ENCODE results near the gene PERM1.
"Not testable (repeated sequence)": the region's sequence is repeated elsewhere in the genome, so short reads cannot be mapped to it uniquely, and the experiment has no call there.

Gene PERM1

DNA sequence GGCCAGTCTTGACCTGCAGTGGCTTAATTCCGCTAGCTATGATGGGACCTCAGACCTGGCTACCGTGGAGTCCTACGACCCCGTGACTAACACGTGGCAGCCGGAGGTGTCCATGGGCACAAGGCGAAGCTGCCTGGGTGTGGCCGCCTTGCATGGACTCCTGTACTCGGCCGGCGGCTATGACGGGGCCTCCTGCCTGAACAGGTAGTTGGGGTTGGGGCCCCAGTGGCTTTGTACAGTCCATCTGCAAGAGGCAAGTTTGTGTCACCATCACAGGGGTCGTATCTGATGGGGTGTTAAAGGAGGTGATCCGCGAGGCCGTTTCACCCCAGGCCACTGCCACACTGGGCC is 18.6 kb downstream of the PERM1 start:
- DNase-seq = no peak

DNA sequence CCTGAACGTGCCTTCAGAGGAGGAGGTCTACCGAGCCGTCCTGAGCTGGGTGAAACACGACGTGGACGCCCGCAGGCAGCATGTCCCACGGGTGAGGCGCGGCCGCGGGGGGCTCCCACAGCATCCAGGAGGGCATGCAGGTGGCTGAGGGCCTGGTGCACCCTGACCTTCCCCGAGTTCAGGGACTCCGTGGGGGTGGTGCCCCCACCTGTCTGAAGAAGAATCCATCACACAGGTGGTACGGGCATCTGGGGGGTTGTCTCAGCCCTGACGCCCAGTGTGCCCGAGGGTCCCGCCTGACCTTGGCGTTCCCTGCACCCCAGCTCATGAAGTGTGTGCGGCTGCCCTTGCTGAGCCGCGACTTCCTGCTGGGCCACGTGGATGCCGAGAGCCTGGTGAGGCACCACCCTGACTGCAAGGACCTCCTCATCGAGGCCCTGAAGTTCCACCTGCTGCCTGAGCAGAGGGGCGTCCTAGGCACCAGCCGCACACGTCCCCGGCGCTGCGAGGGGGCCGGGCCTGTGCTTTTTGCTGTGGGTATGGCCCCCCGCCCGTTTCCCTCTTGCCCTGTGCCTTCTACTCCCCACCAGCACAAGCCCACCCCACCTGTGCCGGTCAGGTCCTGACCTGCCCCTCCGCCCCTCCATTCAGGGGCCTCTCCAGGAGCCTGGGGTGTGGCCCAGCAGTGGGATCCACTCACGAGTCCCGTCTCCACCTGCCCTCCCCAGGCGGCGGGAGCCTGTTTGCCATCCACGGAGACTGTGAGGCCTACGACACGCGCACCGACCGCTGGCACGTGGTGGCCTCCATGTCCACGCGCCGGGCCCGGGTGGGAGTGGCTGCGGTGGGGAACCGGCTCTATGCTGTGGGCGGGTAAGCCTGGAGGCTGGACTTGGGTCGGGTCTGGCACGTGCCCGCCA is 19.3 kb downstream of the PERM1 start:
- no peak for DNase-seq

DNA sequence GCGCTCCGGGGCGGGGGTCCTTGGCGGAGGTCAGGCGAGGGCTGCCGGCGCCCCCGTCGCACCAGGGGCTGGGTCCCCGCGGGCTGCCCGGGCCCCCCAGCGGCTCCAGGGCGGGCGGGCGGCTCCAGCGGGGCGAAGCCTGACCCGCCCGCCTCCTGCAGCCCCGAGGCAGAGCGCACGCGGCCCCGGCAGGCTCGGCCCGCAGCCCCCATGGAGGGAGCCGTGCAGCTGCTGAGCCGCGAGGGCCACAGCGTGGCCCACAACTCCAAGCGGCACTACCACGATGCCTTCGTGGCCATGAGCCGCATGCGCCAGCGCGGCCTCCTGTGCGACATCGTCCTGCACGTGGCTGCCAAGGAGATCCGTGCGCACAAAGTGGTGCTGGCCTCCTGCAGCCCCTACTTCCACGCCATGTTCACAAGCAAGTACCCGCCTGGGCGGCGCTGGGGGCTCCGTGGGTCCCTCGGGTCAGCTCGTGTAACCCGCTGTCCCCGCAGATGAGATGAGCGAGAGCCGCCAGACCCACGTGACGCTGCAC is 20.7 kb downstream of the PERM1 start:
- no peak for DNase-seq

DNA sequence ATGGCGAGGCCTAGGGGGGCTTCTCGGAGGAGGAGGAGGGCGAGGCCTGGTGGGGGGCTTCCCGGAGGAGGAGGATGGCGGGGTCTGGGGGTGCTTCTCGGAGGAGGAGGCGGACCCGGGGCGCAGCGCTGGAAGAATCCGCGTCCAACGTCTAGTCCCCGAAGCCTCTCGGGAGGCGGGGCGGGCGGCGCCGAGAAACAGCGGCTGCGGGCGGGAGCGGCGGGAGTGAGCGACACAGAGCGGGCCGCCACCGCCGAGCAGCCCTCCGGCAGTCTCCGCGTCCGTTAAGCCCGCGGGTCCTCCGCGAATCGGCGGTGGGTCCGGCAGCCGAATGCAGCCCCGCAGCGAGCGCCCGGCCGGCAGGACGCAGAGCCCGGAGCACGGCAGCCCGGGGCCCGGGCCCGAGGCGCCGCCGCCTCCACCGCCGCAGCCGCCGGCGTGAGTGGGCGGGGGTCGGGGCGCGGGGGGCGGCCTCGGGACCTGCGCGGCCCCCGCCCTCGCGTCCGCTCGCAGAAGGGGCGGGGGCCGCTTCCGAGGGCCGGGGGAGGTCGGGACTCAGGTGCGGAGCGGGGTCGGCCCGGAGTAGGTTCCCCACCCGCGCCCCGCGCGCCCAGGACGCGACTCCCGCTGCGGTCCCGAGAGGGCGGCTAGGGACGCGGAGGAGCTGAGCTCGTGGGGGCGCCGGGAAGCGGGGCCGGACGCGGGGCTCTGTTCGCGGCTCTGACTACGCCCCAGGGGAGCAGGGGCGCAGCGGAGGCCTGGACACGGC is 21.3 kb downstream of the PERM1 start, which contains the start of gene KLHL17:
Gene KLHL17 (plus strand): TSS at position 222 of the 769 bp plus-strand sequence. CDS start 110 bp downstream, at position 332.
- DNase-seq = peak; percentile 26

DNA sequence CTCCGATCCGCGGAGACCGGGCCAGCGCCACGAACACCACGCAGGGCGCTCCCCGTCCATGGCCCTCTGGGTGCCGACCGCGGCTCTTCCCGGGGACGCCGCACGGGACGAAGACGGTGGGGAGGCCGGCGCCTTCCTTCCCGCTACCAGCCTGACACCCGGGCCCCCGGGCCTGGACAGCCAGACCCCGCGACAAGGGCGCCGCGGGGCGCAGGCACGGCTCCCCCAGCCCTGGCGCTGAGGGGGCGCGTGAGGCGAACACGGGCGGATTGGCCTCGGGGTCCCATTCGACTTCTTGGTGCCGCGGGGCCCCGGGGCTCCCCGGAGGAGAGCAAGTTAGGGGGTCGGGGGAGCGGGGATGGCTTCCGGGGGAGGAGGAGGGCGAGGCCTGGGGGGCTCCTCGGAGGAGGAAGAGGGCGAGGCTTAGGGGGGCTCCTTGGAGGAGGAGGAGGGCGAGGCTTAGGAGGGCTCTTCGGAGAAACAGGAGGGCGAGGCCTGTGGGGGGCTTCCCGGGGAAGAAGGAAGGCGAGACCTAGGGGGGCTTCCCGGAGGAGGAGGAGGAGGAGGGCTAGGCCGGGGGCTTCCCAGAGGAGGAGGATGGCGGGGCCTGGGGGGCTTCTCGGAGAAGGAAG is 22.0 kb downstream of the PERM1 start:
- no peak for DNase-seq

DNA sequence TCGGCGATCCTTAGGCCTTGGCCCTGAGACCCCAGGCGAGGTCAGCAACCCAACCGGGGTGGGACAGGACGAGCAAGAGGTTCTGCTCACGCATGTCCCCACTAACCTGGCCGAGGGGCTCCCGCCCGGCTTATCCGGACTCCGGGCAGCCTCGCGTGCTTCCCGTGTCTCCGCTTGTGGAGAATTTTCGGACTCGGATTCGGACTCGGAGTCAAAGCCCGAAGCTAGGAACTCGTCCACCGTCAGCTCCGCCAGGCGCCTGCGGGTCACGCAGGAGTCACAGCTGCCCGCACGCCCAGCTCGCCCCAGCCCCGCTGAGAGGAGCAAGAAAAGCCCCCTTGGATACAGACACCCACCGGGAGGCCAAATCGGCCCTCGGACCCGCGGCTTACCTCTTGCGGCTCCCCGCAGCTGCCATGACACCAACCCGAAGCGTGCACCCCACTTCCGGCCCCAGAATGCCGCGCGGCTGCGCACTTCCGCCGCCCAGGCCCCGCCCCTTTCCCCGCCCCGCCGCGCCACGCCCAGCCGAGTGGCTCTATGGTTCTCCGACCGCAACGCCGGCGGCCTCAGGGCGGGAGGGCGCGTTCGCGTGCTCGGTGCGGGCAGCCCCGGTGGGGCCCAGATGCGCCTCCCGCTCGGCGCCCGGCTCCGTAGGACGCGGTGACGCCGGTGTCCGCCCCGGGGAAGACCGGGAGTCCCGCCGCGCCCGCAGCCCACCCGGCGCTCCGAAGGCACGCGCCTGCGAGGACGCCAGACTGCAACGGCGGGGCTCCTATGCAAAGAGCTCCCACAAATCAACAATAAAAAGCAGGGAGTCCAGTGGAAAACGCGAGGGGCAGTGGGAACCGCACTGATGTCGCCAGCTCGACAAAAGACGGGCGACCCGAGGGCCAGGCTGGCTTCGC is 22.8 kb downstream of the PERM1 start, which contains the start of gene NOC2L:
Gene NOC2L (minus strand): TSS at position 434 of the 908 bp plus-strand sequence. CDS start 16 bp downstream, at position 418.
- peak; percentile 75 for DNase-seq

DNA sequence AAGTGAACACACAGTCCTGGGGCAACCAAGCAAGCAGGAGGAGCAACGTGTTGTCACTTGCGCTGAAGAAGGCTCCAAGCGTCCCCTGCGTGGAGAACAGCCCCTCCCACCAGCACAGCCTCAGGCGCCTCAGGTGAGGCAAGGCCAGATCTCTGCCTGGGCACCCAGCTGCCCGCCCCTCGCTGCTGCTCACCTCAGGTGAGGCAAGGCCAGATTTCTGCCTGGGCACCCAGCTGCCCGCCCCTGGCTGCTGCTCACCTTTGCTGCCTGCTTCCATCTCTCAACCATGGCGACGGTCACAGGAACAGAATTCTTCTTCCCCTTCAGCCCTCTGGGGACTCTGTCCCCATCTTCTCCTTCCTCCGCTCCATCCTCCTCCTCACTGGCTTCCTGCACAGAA is 25.3 kb downstream of the PERM1 start:
- DNase-seq = no peak

DNA sequence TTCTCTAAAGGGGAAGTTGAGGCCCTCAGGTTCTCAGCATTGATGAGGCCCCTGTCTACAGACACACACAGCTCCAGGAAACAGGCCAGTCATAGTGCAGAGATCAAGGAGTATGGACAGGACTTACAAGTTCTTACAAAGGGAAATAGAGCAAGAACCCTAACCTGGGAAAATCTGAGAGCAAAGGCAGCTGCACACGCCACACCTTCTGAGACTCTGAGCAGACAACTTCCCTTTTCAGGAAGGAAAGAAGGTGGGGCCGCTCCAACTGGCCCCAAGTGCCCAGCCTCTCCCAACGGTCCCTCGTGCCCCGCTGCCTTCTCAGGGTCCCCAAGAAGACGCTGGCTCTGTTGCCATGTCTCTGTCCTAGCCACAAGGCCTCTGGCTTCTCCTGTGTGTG is 26.4 kb downstream of the PERM1 start:
- DNase-seq = no peak

DNA sequence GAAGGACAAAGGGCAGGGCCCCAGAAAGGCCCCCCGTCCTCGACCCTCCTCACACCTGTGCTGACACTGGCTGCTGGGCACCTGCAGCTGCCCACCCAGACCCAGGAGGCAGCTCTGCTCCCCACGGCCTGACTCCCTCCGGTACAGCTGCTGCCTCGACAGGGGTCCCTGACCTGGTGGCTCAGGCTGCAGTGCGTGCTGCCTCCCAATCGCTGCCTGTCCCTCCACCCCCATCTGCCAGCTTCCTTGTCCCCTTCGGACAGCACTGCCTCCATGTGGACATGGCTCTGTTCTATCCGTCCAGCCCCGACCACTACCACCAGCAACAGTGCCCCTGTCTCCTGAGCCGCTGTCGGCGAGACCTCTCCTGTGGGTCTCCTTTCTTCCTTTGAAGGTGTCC is 27.0 kb downstream of the PERM1 start:
- DNase-seq = no peak

DNA sequence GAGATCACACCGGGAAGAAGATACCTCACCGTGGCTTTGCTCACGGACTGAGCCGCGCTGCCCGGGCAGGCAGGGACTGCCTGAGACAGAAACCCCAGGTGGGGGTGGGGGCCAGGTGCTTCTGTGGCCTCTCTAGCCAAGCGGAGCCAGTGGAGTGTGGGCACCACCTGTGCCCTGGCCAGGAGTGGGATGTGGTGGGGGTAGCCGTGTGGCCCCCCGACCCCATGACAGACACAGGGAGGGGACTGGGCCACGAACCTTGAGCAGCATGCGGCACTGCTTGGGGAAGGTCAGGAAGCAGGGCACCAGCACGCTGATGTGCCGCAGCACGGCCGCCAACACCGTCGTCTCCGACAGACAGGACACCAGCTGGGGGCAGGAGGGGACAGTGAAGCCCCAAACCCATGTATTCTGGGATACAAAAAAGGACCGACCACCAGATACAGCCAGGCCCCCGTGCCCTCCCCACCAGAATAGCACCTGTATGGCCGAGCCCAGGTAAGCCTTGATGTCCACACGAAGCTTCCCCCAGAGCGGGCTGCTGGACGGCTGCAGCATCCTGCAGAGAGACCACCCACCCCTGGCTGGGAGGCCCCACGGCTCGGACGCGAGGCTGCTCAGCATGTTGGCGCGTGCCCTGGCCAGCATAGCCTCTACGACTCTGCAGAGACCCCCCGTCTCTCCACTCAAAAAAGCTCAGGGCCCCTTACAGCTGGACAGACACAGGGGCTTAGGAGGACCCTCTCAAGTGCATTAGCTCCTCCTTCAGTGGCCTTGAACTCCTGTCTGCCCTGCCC is 28.2 kb downstream of the PERM1 start:
- no peak for DNase-seq

DNA sequence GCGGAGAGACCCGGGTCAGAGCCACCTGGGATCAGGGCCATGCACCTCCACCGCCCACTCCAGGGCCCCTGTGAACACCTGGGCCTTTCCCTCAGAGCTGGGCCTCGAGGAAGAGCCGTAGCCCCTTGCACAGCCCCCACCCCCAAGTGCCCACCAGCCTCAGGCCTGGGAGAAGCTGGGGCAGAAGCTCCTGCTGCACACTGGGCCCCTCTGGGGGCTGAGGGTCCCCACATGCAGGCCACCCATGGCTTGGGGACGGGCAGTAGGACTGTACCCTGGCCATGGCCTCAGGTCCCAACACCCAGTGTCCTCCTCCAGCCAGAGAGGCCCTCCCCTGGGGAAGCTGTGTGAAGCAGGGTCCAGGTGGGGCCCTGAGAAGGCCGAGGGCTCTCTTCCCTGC is 29.3 kb downstream of the PERM1 start:
- no peak for DNase-seq

DNA sequence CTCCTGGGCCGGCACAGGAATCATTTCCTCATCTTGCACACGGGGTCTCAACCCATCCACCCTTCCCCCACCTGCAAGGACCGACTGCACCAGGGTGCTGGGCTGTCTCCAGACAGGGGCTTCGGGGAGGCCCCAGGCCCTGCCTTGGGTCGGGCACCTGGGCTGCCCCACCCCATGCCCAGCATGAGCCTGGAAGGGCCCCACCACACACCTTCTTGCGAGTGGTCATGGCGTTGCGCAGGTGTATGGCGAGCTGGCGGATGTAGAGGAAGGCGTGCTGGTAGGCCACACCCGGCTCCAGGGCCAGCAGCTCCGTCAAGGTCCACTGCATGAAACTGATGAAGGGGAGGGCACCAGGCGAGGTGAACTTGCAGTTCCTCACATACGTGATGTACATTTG is 29.7 kb downstream of the PERM1 start:
- no peak for DNase-seq

DNA sequence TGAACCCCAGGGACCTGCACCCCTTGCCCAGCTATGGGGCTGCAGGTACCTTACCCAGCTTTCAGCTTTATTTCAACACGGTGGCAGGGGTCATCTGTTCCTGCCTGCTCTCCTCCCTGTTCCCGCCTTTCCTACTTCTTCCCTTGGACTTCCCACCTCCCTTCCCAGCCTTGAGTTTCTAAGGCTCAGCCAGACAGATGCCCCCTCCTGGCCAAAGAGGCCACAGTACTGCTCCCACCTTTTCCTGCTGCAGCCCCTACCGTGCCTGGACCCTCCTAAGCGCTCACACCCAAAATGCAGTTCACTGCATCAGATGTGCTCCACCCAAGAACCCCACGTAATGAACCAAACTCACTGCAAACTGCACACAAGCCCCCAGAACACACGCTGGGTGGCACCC is 30.5 kb downstream of the PERM1 start:
- peak; percentile 12 for DNase-seq

DNA sequence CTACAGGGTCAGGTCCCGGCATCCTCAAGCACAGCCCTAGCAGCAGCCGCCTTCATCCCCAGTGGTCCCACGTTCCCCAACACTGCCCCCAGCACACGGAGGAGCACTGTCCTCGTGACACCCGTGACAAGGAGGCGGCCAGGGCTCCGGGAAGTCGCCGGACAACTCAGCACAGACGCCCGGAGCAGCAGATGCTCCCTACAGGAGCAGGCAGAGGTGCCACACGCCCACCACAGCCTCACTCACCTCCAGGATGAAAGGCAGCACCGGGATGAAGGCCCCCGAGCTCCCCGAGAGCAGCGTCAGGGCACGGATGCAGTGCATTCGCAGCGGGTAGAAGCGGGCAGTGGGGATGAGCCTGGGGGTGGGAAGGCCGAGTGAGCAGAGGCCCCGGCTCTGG is 31.0 kb downstream of the PERM1 start:
- DNase-seq = no peak

DNA sequence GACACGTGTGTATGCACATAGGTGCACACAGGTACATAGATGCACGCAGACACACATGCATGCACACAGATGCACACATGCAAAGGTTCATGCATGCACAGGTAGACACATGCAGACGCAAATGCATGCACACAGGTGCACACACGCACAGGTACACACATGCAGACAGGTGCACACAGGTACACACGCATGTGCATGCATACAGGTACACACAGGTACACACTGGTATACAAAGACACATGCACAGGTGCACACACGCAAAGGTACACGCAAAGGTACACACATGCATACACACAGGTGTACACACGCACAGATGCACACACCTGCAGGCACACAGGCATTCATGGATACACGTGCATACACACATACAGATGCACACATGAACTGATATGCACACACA is 31.6 kb downstream of the PERM1 start:
- DNase-seq = no peak

DNA sequence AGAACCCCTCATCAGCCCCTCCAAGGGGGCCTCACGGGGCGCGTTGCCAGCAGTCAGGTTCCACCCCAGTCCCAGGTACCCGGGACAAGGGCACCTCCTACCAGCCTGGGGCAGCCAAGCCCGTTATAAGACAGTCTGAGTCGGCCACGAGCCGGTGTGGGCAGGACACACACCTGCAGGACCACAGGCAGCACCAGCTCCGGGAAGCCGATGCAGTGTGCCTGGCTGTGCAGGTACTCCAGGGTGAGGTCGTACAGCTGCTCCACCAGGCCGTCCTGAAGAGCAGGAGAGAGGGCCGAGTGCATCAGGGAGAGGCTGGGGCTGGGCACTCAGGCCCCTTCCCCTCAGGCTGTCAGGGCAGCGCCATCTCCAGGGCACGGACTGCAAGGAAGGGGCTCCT is 33.9 kb downstream of the PERM1 start:
- DNase-seq = no peak

DNA sequence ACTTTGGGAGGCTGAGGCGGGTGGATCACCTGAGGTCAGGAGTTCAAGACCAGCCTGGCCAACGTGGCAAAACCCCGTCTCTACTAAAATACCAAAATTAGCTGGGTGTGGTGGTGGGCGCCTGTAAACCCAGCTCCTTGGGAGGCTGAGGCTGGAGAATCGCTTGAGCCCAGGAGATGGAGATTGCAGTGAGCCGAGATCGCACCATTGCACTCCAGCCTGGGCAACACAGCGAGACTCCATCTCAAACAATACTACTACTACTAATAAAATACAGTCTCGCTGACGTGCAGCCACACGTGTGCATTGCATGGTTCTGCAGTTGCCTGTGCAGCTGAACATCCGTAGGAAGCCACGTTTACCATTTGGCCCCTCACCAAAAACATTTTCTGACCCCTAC is 35.1 kb downstream of the PERM1 start:
- not testable (repeated sequence) for DNase-seq

DNA sequence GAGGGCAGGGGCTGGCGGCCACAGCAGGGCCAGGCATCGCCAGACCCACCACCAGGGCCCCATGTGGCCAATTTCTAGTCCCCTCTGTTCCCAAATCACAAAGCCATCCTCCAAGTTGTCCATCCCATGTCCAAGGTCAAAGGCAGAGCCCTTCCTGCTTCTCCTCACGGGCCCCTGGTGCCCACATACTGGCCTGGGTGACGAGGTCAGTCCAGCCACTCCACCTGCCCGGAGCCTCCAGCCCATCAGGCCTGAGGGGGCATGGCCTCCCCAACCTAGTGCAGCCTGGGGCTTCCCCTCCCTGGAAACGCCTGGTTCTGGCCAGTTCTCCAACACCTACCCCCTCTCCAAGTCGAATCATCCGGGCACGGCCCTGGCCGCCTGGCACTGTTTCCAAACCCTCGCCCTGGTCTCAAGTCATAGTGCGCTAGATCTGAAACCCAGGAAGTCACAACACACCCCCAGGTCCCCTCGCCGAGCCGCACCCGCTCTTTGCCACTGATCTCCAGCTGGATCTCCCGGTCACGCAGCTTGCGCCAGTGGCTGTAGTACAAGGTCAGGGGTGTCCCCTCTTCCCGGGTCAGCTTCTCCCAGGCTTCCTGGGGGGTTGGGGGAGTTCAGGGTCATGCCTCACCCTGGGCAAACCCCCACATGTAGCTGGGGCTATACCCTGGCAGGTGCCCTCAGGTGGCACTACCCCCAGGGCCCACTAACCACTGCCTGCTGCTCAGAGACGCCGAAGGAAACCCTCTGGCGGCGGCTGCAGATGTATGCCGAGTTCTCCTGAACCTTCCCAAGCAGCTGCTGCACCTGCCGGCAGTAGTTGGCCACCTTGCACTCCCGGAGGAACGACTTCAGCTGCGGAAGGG is 36.0 kb downstream of the PERM1 start:
- no peak for DNase-seq

DNA sequence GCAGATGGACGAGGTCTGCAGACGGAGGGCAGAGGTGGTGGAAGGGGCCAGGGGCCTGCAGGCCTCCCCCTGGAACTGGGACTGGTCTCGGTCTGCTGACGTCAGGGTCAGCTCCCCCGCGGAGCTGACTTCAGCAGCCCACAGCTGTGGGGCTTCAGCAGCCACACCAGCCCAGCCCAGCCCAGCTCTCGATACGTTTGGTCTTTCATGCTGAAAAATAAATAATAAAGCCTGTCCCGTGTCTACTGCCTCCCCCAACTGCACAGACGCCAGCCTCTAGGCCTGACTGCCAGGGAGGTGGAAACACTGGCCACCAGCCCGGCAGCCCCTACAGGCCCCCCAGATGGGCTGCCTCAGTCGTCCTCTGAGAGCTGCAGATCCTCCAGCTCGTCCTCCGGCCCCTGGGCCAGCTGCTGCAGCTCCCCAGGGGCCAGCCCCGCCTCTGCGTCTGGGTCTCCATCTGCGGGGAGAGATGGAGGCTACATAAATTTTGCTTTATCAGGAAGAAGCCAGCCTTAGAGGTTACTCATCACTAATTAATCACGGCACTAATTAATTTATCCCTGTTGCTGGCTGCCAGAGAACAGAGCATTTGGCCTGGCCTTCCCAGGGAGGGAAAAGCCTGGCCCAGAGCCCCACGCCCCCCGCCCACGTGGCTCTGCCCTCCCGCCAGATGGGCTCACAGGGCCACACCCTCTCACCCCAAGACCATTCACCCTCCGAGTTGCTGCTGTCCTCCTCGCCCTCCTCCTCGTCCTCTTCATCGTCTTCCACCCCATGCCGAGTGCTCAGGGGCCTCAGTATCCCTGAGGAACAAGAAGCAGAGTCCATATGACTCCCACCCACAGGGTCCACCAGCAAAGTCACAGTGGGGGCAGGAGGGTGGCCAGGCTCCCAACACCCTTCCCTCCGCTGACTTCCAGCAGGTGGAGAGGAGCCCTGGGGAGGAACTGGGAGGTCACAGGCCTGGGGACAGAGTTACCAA is 37.3 kb downstream of the PERM1 start:
- no peak for DNase-seq
